Measurements from ENCODE around the gene CCL2.

The CCL2 gene

GRCh38 chr17:34261568-34262337 is 6.7 kb downstream of the CCL2 start:
- no peak for DNase-seq (ENCODE audit: low read depth in 2 of 2, low spot score in 1 of 2)

- DNase-seq (ENCODE audit: low read depth in 2 of 2, low spot score in 1 of 2), result no peak
These were observed 10.6 kb downstream of the CCL2 start for GRCh38 chr17:34265711-34266110.

- DNase-seq (ENCODE audit: low read depth in 2 of 2, low spot score in 1 of 2), result no peak
These were observed 14.9 kb downstream of the CCL2 start, which contains the start of gene CCL7 for GRCh38 chr17:34269969-34270368. Gene CCL7 (plus strand): TSS chr17:34270221. CDS start chr17:34270291, 70 bp downstream.

- DNase-seq (ENCODE audit: low read depth in 2 of 2, low spot score in 1 of 2), result no peak
These were observed 20.8 kb downstream of the CCL2 start for GRCh38 chr17:34275881-34276280.

GRCh38 chr17:34276826-34277225 is 21.7 kb downstream of the CCL2 start:
- DNase-seq (ENCODE audit: low read depth in 2 of 2, low spot score in 1 of 2), result no peak

GRCh38 chr17:34283571-34283970 is 28.5 kb downstream of the CCL2 start:
- DNase-seq (ENCODE audit: low read depth in 2 of 2, low spot score in 1 of 2), result no peak

- no peak for DNase-seq (ENCODE audit: low read depth in 2 of 2, low spot score in 1 of 2)
These were observed 30.3 kb downstream of the CCL2 start, which contains the start of gene CCL11 for GRCh38 chr17:34285286-34285792. Gene CCL11 (plus strand): TSS chr17:34285742. CDS start chr17:34285809, 67 bp downstream.

GRCh38 chr17:34287875-34288274 is 32.8 kb downstream of the CCL2 start:
- DNase-seq (ENCODE audit: low read depth in 2 of 2, low spot score in 1 of 2), result no peak

GRCh38 chr17:34290586-34290985 is 35.5 kb downstream of the CCL2 start:
- DNase-seq (ENCODE audit: low read depth in 2 of 2, low spot score in 1 of 2), result no peak

GRCh38 chr17:34291721-34292348 is 36.8 kb downstream of the CCL2 start:
- DNase-seq (ENCODE audit: low read depth in 2 of 2, low spot score in 1 of 2), result no peak

- DNase-seq (ENCODE audit: low read depth in 2 of 2, low spot score in 1 of 2), result no peak
These were observed 43.9 kb downstream of the CCL2 start for GRCh38 chr17:34299027-34299426.

- no peak for DNase-seq (ENCODE audit: low read depth in 2 of 2, low spot score in 1 of 2)
These were observed 45.0 kb downstream of the CCL2 start for GRCh38 chr17:34299956-34300577.

GRCh38 chr17:34300652-34301370 is 45.7 kb downstream of the CCL2 start:
- DNase-seq (ENCODE audit: low read depth in 2 of 2, low spot score in 1 of 2), result no peak

GRCh38 chr17:34301986-34302385 is 46.9 kb downstream of the CCL2 start:
- DNase-seq (ENCODE audit: low read depth in 2 of 2, low spot score in 1 of 2), result no peak

- no peak for DNase-seq (ENCODE audit: low read depth in 2 of 2, low spot score in 1 of 2)
These were observed 47.6 kb downstream of the CCL2 start for GRCh38 chr17:34302636-34303035.

- DNase-seq (ENCODE audit: low read depth in 2 of 2, low spot score in 1 of 2), result no peak
These were observed 48.5 kb downstream of the CCL2 start for GRCh38 chr17:34303606-34304005.

- DNase-seq (ENCODE audit: low read depth in 2 of 2, low spot score in 1 of 2), result no peak
These were observed 50.0 kb downstream of the CCL2 start for GRCh38 chr17:34305061-34305460.

GRCh38 chr17:34305606-34306005 is 50.5 kb downstream of the CCL2 start:
- no peak for DNase-seq (ENCODE audit: low read depth in 2 of 2, low spot score in 1 of 2)

GRCh38 chr17:34306466-34306865 is 51.4 kb downstream of the CCL2 start:
- no peak for DNase-seq (ENCODE audit: low read depth in 2 of 2, low spot score in 1 of 2)
